NCI-H1092 (cell line): ENCODE data around the gene RCAN3.

Experiments
- DNase-seq: peaks from one replicate; lab custom pipeline; 2025; lab: John Stamatoyannopoulos, UW

Gene RCAN3

GRCh38 chr1:24578846-24579245 is 76.2 kb downstream of the RCAN3 start:
- no peak for DNase-seq

GRCh38 chr1:24580756-24581155 is 78.1 kb downstream of the RCAN3 start:
- DNase-seq = no peak

GRCh38 chr1:24584171-24584647 is 81.6 kb downstream of the RCAN3 start:
- no peak for DNase-seq

- no peak for DNase-seq
Measured at GRCh38 chr1:24586119-24586518, 83.5 kb downstream of the RCAN3 start.

- peak; percentile 62 for DNase-seq
Measured at GRCh38 chr1:24586970-24587820, 84.6 kb downstream of the RCAN3 start.

GRCh38 chr1:24588573-24588972 is 85.9 kb downstream of the RCAN3 start:
- DNase-seq = no peak

- DNase-seq = no peak
Measured at GRCh38 chr1:24589200-24589599, 86.6 kb downstream of the RCAN3 start.
